OCI-LY1 (cell line): ENCODE results near the gene C7.

Source experiments
- CTCF ChIP-seq: fragments of 200-600 bp; sonication (generic), shearing (Covaris generic); IDR thresholded peaks from 2 replicates; pipeline ENCODE4 v1.5.1; 2017; ENCODE audit warnings: mild to moderate bottlenecking, antibody characterized with exemption, low read length, moderate library complexity, mixed read lengths
- EZH2 ChIP-seq: fragments of 200-600 bp; sonication (generic), shearing (Covaris generic); IDR thresholded peaks from 2 replicates; pipeline ENCODE4 v1.8.0; 2017; ENCODE audit warnings: borderline replicate concordance, mixed run types, mild to moderate bottlenecking, antibody characterized with exemption, low read length, moderate library complexity, mixed read lengths

GRCh38 chr5:40945111-40945510 is 35.8 kb downstream of the C7 start:
- TF ChIP-seq CTCF (no peak), EZH2 (no peak)
